ENCODE data around the gene ATXN7L1.

Gene ATXN7L1

GRCh38 chr7:105662998-105663397, 213.4 kb downstream of the ATXN7L1 start:
- DNase-seq, result no peak

DNA sequence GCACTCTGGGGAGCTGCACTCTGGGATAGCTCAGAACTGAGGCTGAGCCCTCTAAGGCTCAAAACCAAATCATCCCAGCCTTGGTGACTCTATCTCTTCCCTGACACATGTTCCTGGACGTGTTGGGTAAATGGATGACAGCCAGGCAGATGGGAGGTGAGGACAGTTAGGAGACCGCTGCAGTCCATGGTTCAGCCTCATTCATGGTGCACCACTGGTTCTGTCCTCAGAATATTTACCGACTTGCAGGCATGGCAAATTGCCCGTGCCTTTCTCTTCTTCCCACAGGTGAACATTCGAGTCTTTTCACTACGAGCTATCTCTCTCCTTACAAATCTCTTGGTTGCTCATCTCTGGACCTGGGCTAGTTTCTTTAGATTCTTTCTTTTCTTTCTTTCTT, 214.8 kb downstream of the ATXN7L1 start:
- no peak for DNase-seq

DNA sequence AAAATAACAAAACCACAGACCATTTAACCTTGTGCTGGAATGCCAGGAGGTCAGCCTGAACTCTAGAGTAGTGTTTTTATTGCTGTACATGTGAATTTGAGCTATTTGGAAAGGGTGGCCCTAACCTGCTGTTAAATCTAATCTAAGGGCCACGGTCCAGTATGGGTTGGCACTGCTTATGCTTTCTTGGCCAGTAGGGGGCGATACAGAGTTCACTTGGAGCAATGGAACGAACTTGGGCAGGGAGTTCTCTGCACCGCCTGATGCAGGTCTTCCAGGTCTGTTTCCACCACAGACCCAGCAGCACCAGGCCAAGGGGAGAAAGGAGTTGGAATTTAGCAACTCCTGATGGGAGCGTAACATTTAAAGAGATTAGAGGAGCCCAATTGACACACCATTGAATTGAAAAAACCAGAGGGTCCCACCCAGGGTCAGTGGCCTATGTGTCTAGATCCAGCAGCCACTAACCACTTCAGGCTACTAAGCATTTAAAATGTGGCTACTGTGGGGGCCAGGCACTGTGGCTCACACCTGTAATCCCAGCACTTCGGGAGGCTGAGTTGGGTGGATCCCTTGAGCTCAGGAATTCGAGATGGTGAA, 219.4 kb downstream of the ATXN7L1 start:
- DNase-seq, result peak; percentile 33

GRCh38 chr7:105655500-105656380, 220.7 kb downstream of the ATXN7L1 start:
- no peak for DNase-seq

DNA sequence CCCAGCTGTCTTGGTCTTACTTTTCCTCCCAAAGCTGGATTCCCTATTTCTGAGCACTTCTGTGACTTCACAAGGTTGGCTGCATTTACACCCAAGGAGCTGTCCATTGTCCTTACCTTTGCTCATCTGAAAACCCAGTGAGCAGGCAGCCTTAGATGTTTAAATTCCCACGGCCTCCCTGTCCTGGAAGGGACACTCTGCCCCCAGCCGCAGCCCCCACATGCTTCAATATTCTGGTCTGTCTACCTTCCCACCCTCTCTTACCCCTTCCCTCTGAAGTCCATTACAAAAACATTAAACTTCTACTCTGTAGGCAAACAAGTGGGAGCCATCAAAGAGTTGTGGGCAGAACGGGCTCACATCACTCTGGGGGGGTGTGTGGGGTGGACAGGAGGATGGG, 221.3 kb downstream of the ATXN7L1 start:
- no peak for DNase-seq

- no peak for DNase-seq
Observed at GRCh38 chr7:105654095-105654686, 222.2 kb downstream of the ATXN7L1 start.

GRCh38 chr7:105653441-105654005, 222.9 kb downstream of the ATXN7L1 start:
- DNase-seq, result no peak

- DNase-seq, result peak; percentile 75
Observed at GRCh38 chr7:105652359-105652993, 223.9 kb downstream of the ATXN7L1 start.

GRCh38 chr7:105651798-105652197, 224.6 kb downstream of the ATXN7L1 start:
- DNase-seq, result no peak

- DNase-seq, result no peak
Observed at GRCh38 chr7:105650382-105650970, 225.9 kb downstream of the ATXN7L1 start.

DNA sequence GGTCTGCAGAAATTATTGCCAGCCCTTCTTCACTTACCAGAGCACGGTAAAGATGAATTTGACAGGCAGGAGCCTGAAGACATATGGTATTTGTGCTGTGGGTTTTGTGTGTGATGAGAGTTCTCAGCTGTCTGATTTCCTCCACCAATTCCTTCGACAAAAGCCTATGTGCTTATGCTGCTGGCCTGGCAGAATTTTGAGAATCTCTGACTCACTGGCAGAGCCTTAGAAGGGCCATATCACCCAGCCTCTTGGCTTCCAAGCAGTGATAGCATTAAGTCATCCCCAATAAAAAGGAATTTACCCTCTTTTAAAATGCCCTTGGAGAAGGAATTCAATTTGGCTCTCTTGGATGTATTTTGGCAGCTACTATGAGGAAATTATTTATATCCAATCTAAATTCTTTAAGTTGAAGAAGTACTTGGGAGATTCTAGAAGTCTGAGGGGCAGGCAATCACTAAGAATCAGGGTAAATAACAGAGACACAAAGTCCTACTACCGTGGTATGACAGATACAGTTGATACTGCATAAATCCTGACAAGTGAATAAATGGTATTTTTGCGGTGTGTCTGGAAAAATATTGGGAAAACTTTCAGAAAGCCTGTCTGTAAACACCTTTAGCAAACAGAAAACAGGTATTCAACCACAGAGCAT, 226.5 kb downstream of the ATXN7L1 start:
- peak; percentile 39 for DNase-seq

GRCh38 chr7:105648561-105649401, 227.6 kb downstream of the ATXN7L1 start:
- peak; percentile 94 for DNase-seq

GRCh38 chr7:105647591-105647990, 228.8 kb downstream of the ATXN7L1 start:
- no peak for DNase-seq

DNA sequence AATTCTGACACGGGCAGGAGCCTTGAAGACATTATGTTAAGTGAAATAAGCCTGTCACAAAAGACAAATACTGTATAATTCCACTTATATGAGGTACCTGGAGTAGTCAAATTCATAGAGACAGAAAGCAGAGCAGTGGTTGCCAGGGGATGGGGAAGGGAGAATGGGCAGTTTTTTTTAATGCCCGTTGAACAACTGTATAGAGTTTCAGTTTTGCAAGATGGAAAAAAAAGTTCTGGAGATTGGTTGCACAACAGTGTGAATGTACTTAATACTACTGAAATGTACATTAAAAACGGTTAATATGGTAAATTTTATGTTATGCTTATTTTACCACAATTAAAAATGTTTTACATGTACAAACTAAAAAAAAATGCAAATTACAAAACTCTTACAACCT, 231.5 kb downstream of the ATXN7L1 start:
- DNase-seq, result no peak

- DNase-seq, result peak; percentile 74
Observed at GRCh38 chr7:105643851-105644250, 232.5 kb downstream of the ATXN7L1 start.

- peak; percentile 95 for DNase-seq
Observed at GRCh38 chr7:105643384-105643783, 233.0 kb downstream of the ATXN7L1 start.

DNA sequence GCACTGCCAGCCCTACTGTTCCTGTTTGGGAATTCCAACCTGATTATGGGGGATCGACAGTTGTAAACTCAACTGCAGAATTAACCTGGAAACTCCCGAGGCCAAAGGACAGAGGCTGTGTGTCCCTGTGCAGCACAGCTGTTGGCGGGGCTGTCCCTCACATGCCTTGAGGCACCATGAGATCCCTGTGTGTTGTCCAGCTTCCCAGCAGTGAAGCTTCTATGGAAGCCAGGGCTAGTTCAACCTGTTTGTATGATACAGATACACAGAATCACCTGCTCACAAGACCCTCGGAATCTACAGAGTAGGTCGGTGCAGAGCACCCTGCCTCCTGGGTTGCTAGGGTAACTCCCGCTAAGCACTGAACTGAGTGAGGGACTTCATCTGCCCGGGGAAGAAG, 234.1 kb downstream of the ATXN7L1 start:
- DNase-seq, result no peak

- DNase-seq, result no peak
Observed at GRCh38 chr7:105640956-105641810, 235.2 kb downstream of the ATXN7L1 start.

GRCh38 chr7:105639667-105640493, 236.5 kb downstream of the ATXN7L1 start:
- no peak for DNase-seq
